ENCODE data around the gene PALS1.

The PALS1 gene

GRCh38 chr14:67241411-67242167, at the start of gene PALS1:
PALS1 (plus strand) TSS chr14:67241435; CDS start chr14:67279171, 37,736 bp downstream.
- DNase-seq (ENCODE audit: low read depth, low spot score), result peak; percentile 11
- TF ChIP-seq YY1 (IDR thresholded peaks at IDR 0.05; ENCODE audit: insufficient read depth, insufficient read length) (no peak), ZNF274 (IDR thresholded peaks at IDR 0.05; ENCODE audit: low read depth, low read length) (no peak), SUZ12 (IDR thresholded peaks at IDR 0.05; ENCODE audit: extremely low read depth, insufficient read depth, insufficient read length) (no peak)
- Histone ChIP-seq H3K9me3 (ENCODE audit: insufficient read depth, low read length) (no peaks in the 10 kb centered on the region), H3K36me3 (ENCODE audit: insufficient read depth, insufficient read length, low read length) (no peaks in the 10 kb centered on the region), H3K27me3 (ENCODE audit: insufficient read depth, insufficient read length) (peaks cover 17% of the 10 kb centered on the region), H3K4me1 (ENCODE audit: insufficient read depth, insufficient read length) (no peaks in the 10 kb centered on the region), H3K4me3 (ENCODE audit: insufficient read length, low read depth) (peak within 1 kb of the TSS; percentile 73), H3K9ac (ENCODE audit: insufficient read length, low read depth) (peak within 1 kb of the TSS; percentile 92)

GRCh38 chr14:67191768-67192290, 49.4 kb upstream of the PALS1 start:
- no peak for DNase-seq (ENCODE audit: low read depth, low spot score)
- Histone ChIP-seq H3K9me3 (ENCODE audit: insufficient read depth, low read length) (no peaks in the 10 kb centered on the region), H3K27me3 (ENCODE audit: insufficient read depth, insufficient read length) (no peaks in the 10 kb centered on the region), H3K36me3 (ENCODE audit: insufficient read depth, insufficient read length, low read length) (no peaks in the 10 kb centered on the region), H3K9ac (ENCODE audit: insufficient read length, low read depth) (no peak overlapping the region), H3K4me3 (ENCODE audit: insufficient read length, low read depth) (no peak overlapping the region), H3K4me1 (ENCODE audit: insufficient read depth, insufficient read length) (no peaks in the 10 kb centered on the region)
- TF ChIP-seq ZNF274 (IDR thresholded peaks at IDR 0.05; ENCODE audit: low read depth, low read length), result no peak
- TF ChIP-seq YY1 (IDR thresholded peaks at IDR 0.05; ENCODE audit: insufficient read depth, insufficient read length), result no peak
- TF ChIP-seq SUZ12 (IDR thresholded peaks at IDR 0.05; ENCODE audit: extremely low read depth, insufficient read depth, insufficient read length), result no peak

- DNase-seq (ENCODE audit: low read depth, low spot score), result no peak
- TF ChIP-seq YY1 (IDR thresholded peaks at IDR 0.05; ENCODE audit: insufficient read depth, insufficient read length), result no peak
- no peak for TF ChIP-seq ZNF274 (IDR thresholded peaks at IDR 0.05; ENCODE audit: low read depth, low read length)
- TF ChIP-seq SUZ12 (IDR thresholded peaks at IDR 0.05; ENCODE audit: extremely low read depth, insufficient read depth, insufficient read length), result no peak
- no peak overlapping the region for H3K9ac ChIP-seq (ENCODE audit: insufficient read length, low read depth)
- no peaks in the 10 kb centered on the region for H3K36me3 ChIP-seq (ENCODE audit: insufficient read depth, insufficient read length, low read length)
- H3K9me3 ChIP-seq (ENCODE audit: insufficient read depth, low read length), result no peaks in the 10 kb centered on the region
- no peaks in the 10 kb centered on the region for H3K27me3 ChIP-seq (ENCODE audit: insufficient read depth, insufficient read length)
- no peaks in the 10 kb centered on the region for H3K4me1 ChIP-seq (ENCODE audit: insufficient read depth, insufficient read length)
- H3K4me3 ChIP-seq (ENCODE audit: insufficient read length, low read depth), result no peak overlapping the region
Measured at GRCh38 chr14:67192366-67192765, 48.9 kb upstream of the PALS1 start.

GRCh38 chr14:67195279-67195678, 46.0 kb upstream of the PALS1 start:
- Histone ChIP-seq H3K4me1 (ENCODE audit: insufficient read depth, insufficient read length) (no peaks in the 10 kb centered on the region), H3K9me3 (ENCODE audit: insufficient read depth, low read length) (no peaks in the 10 kb centered on the region)

GRCh38 chr14:67199016-67199415, 42.2 kb upstream of the PALS1 start:
- Histone ChIP-seq H3K9me3 (ENCODE audit: insufficient read depth, low read length) (no peaks in the 10 kb centered on the region), H3K4me1 (ENCODE audit: insufficient read depth, insufficient read length) (no peaks in the 10 kb centered on the region), H3K36me3 (ENCODE audit: insufficient read depth, insufficient read length, low read length) (no peaks in the 10 kb centered on the region), H3K4me3 (ENCODE audit: insufficient read length, low read depth) (no peak overlapping the region), H3K27me3 (ENCODE audit: insufficient read depth, insufficient read length) (no peaks in the 10 kb centered on the region), H3K9ac (ENCODE audit: insufficient read length, low read depth) (no peak overlapping the region)
- TF ChIP-seq YY1 (IDR thresholded peaks at IDR 0.05; ENCODE audit: insufficient read depth, insufficient read length) (no peak), SUZ12 (IDR thresholded peaks at IDR 0.05; ENCODE audit: extremely low read depth, insufficient read depth, insufficient read length) (no peak), ZNF274 (IDR thresholded peaks at IDR 0.05; ENCODE audit: low read depth, low read length) (no peak)
- no peak for DNase-seq (ENCODE audit: low read depth, low spot score)

More at GRCh38 chr14:67195279-67195678, 46.0 kb upstream of the PALS1 start:
- Histone ChIP-seq H3K27me3 (ENCODE audit: insufficient read depth, insufficient read length) (no peaks in the 10 kb centered on the region), H3K36me3 (ENCODE audit: insufficient read depth, insufficient read length, low read length) (no peaks in the 10 kb centered on the region), H3K4me3 (ENCODE audit: insufficient read length, low read depth) (no peak overlapping the region), H3K9ac (ENCODE audit: insufficient read length, low read depth) (no peak overlapping the region)
- no peak for TF ChIP-seq ZNF274 (IDR thresholded peaks at IDR 0.05; ENCODE audit: low read depth, low read length)
- no peak for TF ChIP-seq SUZ12 (IDR thresholded peaks at IDR 0.05; ENCODE audit: extremely low read depth, insufficient read depth, insufficient read length)
- DNase-seq (ENCODE audit: low read depth, low spot score), result no peak

GRCh38 chr14:67207810-67208209, 33.4 kb upstream of the PALS1 start:
- H3K9me3 ChIP-seq (ENCODE audit: insufficient read depth, low read length), result no peaks in the 10 kb centered on the region
- TF ChIP-seq YY1 (IDR thresholded peaks at IDR 0.05; ENCODE audit: insufficient read depth, insufficient read length) (no peak), SUZ12 (IDR thresholded peaks at IDR 0.05; ENCODE audit: extremely low read depth, insufficient read depth, insufficient read length) (no peak), ZNF274 (IDR thresholded peaks at IDR 0.05; ENCODE audit: low read depth, low read length) (no peak)
- no peaks in the 10 kb centered on the region for H3K4me1 ChIP-seq (ENCODE audit: insufficient read depth, insufficient read length)
- H3K27me3 ChIP-seq (ENCODE audit: insufficient read depth, insufficient read length), result no peaks in the 10 kb centered on the region
- no peak overlapping the region for H3K9ac ChIP-seq (ENCODE audit: insufficient read length, low read depth)
- no peak for DNase-seq (ENCODE audit: low read depth, low spot score)
- no peaks in the 10 kb centered on the region for H3K36me3 ChIP-seq (ENCODE audit: insufficient read depth, insufficient read length, low read length)
- H3K4me3 ChIP-seq (ENCODE audit: insufficient read length, low read depth), result no peak overlapping the region

GRCh38 chr14:67218126-67218525, 23.1 kb upstream of the PALS1 start:
- Histone ChIP-seq H3K27me3 (ENCODE audit: insufficient read depth, insufficient read length) (no peaks in the 10 kb centered on the region), H3K4me3 (ENCODE audit: insufficient read length, low read depth) (no peak overlapping the region), H3K9ac (ENCODE audit: insufficient read length, low read depth) (no peak overlapping the region), H3K36me3 (ENCODE audit: insufficient read depth, insufficient read length, low read length) (no peaks in the 10 kb centered on the region), H3K4me1 (ENCODE audit: insufficient read depth, insufficient read length) (no peaks in the 10 kb centered on the region), H3K9me3 (ENCODE audit: insufficient read depth, low read length) (no peaks in the 10 kb centered on the region)
- DNase-seq (ENCODE audit: low read depth, low spot score), result no peak
- TF ChIP-seq ZNF274 (IDR thresholded peaks at IDR 0.05; ENCODE audit: low read depth, low read length), result no peak
- TF ChIP-seq SUZ12 (IDR thresholded peaks at IDR 0.05; ENCODE audit: extremely low read depth, insufficient read depth, insufficient read length), result no peak
- TF ChIP-seq YY1 (IDR thresholded peaks at IDR 0.05; ENCODE audit: insufficient read depth, insufficient read length), result no peak

Measured in NT2/D1 (cell line).